Activated CD8-positive, alpha-beta memory T cell treated with anti-CD3 and anti-CD28 coated beads, Interleukin-2, amount 50 U/mL, for 1 hour (primary cell): ENCODE measurements around the gene DDX52.

Source experiments
- DNase-seq: peaks from one replicate; pipeline ENCODE4 v3.0.0-alpha.2; 2020; ENCODE audit errors: extremely low read depth

Gene DDX52

DNA sequence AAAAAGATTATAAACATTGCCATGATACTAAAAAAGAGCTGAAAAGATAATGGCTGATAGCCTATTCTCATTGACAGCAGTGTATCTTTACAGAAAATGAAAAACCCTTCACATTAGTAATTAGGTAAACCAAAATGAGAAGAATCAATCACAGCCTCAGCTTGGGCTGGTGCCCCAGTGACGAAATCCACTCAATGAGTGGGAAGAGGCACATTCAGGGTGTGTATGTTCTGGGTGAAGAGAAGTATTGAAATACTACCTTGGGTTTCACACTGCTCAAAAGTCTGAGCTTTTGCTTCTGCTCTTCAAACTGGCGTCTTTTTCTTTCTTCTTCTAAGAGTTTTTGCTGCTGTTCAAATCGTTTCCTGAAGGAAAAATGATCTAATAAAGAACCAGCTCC, 58.2 kb downstream of the DDX52 start:
- no peak for DNase-seq

DNA sequence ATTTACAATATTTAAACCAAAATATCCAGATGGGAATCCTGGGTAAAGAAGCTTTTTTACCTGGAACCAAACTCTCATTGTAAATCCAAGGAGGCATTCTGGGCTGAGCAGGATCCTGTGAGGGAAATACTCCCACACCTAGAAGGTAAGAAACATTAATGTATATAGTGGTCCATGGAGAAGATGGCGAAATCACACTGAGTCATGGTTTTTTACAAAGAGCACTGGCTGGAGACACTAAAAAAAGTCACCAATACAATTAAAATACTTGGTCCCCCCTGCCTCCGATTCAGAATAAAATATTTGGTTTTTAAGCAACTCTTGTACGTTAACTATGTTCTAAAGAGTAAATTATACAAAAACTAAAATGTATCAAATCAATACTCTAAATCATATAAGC, 67.0 kb downstream of the DDX52 start:
- no peak for DNase-seq

DNA sequence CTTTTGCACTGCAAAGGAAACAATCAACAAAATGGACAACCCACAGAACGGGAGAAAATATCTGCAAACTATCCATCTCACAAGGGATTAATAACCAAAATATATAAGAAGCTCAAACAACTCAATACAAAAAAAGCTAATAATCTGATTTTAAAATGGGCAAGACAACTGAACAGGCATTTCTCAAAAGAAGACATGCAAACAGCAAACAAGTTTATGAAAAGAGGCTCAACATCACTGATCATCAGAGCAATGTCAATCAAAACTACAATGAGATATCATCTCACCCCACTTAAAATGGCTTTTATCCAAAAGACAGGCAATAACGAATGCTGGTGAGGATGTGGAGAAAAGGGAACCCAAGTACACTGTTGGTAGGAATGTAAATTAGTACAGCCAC, 68.8 kb downstream of the DDX52 start:
- DNase-seq: no peak

DNA sequence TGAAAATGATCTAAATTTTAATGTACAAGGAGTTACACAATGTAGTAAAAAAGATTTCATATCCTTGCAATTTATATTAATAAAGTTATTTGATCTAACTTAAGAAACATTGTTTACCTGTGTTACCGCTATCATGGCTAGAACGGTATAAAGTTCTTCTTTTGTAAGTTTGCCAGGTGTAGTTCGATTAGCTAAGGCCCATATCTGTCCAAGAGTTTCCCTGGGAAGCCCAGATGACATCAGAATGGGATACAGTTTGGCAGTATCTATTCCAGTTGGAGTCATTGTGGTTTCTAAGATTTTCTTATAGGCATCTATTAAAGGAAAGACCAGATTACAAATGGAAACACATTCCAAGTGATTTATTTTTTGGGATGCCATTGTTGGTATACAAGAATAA, 71.6 kb downstream of the DDX52 start:
- no peak for DNase-seq

DNA sequence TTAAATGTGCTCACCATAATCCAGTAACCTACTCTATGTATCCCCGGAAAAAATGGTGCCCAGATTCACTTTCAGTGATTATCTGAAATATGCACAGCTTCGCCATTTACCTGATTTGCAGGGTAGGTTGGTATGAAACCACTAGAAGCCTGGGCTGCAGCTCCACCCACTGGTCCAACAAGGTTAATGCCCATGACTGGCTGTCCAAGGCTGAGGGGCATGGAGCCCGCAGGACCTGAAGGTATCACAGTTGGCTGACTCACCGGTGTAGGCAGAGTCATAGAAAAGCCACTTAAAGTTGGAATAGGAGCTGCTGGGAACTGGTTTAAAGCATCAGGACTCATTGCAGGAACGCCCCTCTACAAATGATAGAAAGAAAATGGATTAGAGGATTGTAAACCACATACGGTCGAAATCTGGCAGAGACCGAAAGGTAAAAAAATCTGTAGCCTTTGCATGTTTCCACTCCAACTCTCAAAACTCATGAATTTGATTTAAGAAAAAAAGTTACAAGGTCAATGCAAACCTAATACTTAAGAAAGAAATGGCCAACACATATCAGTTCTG, 72.6 kb downstream of the DDX52 start:
- no peak for DNase-seq

DNA sequence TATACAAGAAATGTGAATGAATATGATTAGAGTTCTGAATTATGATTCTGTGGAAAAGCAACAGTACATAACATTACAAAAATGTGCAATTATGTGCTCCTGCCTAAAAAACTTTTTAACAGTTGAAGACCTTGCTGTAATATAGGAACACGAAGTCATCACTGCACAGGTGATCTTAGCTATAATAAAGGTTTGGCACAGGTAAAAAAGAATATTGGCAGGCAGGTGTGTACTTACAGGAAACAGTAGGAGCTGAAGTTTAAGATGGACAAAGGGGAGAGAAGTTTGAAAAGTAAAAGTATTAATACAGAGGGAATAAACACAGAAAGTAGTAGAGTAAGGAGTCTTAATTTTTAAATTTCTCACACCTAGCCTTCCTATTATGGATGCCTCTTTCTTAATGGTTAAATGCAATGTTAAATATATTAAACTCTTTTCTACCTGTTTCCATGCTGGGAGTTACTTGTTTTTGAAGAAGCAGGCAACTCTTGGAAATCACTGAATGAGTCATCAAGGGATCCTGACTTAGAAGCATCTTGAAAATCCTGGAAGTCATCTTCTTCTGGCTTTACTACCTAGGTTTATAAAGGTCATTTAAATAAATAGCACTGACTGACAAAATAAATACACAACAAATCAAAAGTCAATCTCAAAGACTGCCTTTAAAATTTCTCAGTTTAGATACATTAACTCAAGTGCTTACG, 74.7 kb downstream of the DDX52 start:
- DNase-seq: no peak

DNA sequence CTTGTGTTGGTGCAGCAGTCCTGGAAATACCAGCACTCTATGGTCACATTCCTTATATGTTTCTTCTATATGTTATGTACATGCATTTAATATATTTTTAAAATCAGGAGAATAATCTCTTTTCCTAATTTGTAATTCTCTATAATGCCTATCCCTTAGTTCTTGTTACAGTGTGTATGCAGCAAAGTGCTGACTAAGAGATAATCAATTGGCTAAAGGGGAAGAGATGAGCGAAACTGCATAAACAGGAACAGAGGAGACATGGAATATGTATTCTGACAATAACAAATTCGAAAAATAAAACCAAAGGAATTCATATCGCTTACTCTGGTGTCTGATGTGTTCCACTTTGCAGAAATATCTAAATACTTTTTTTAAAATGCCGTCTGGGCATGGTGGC, 75.7 kb downstream of the DDX52 start:
- DNase-seq: no peak

DNA sequence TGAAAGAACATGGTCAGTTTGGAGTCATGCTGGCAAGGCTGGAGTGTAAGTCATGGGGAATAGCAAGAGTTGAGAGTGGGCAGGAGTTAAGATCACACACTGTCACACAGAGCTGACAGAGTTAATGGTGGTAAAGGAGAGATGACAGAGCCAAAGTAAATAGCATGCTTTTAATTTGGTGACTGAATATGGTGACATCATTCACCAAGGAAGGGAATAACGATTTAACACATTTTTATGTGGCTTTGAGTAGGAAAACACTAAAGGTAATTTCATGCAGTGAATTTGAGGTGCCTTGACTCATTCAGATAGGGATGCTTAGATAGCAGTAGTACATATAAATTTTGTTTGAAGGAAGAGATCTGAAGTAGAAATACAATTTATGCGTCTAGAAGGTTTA, 76.1 kb downstream of the DDX52 start:
- DNase-seq: no peak

DNA sequence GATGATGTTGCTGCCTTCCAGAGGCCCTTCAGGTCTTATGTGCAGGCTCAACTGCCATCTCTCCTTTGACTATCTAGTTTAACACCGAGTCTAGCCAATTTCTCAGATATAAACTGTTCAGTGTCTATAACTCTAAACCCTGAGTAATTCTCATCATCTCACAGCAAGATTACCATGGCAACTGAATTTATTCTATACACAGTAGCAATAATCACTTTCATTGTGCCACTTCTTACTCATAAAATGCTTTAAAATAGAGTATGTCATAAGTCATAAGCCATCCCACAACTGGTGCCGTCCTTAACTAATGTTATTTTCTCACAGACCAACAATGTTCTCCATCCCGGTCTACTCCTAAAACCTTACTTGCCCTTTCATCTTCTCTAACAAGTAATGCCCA, 79.0 kb downstream of the DDX52 start:
- no peak for DNase-seq

DNA sequence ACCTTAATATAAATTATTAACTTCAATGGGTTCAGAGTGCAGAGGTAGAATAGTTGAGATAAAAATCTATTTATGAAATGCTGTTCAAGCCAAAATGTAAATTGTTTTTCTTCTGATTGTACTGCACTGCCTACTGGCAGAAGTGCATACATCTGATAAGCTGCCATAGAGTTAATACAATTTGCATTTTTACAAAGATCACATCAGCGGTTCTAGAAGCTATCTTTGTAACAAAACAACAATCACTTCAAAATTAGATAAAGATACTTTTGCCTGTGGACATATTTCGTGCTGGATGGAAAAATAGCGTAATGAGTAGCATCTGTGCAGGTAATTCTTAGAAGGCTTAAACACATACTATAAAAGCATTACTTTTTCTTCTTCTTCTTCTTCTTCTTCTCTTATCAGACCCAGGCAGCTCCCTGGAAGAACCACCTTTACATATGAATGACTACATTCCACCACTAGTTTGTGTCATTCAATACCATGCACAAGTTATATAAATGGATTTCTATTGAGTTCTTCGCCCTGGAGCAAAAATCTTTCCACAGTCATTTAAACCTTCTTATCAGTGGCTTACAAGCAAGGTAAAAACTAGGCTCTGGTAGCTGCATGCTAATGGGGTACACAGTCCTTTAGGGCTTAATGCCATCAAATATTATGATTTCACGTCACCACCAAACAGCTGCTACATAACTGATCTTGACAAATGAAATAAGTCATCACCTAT, 81.1 kb downstream of the DDX52 start:
- DNase-seq: no peak
